ENCODE measurements around the gene SLC1A2.

Gene SLC1A2

DNA sequence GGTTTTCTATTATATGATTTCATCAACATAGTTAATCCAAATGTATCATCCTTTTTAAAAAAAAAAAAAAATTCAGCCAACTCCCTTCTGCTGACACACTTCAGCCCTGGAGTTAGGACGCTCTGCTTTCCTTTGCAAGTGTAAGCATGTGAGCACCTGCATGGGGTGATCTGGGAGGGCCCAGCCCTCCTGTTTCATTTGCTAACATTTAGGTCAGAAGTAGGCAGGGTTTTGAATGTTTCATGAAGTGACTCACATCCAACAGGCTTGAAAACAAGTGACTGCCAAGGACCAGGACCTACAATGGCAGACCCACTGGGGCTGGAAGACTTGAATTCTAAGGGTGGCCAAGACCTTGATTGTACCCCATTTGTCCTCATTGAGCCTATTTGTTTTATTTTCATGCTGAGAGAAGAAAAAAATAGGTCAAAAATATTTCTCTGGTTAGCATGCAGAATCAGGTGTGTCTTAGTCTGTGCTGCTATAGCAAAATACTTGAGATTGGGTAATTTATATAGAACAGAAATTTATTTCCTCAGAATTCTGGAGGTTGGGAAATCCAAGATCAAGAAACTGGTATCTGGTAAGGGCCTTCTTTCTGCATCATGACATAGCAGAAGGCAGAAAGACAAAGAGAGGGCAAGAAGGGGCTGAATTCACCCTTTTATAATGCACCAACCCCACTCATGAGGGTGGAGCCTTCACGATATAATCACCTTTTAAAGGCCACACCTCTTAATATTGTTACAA lies 142.8 kb downstream of the SLC1A2 start:
- DNase-seq (ENCODE audit: low spot score) (peak; percentile 23), FAIRE-seq (no peak)

- no peak for DNase-seq (ENCODE audit: low spot score)
- FAIRE-seq: no peak
These were observed 143.6 kb downstream of the SLC1A2 start for GRCh38 chr11:35275786-35276170.

GRCh38 chr11:35274909-35275785 lies 144.2 kb downstream of the SLC1A2 start:
- peak; percentile 22 for DNase-seq (ENCODE audit: low spot score)
- no peak for FAIRE-seq

DNA sequence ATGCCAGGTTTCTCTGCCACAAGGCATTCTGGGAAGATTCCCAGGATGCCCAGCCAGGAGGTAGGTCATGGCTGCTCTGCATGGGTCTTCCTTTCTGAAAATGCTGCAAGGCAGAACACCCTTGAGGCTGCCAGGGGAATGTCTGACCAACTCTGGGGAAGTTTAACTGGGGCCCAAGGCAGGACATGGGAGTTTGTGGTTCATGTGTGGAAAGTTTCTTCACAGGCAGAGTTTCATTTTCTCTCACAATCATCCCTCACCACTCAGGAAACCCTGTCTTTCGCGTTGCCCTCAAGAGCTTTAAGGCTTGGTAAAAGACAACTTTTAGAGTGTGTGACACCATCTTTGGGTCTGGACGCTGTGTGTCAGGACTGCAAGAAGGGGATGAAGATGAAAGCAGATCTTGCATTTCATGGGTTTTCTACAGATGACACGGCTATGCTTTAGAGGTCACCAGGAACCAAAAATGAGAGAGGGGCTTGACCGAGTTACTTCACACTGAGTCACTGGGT lies 146.9 kb downstream of the SLC1A2 start:
- FAIRE-seq: no peak

DNA sequence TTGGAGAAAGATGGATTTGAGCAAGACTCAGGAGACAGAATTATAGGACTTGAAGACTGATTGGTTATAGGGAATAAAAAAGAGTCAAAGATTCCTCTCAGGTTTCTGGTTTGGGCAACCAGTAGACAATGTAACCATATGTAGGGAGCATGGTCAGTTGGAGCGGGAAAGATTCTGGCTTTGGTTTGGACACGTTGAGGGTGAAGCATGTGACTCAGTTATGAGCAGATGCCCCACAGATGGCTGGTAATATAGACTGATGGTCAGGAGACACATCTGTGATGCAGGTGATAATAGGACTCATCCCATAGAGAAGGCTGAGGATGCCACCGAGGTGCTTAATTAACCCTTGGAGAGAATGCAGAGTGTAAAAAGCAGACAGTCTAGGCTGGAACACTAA lies 148.3 kb downstream of the SLC1A2 start:
- FAIRE-seq: no peak
- DNase-seq (ENCODE audit: low spot score): no peak

More for the DNA sequence above, 146.9 kb downstream of the SLC1A2 start:
- no peak for DNase-seq (ENCODE audit: low spot score)

GRCh38 chr11:35270342-35270741 lies 149.0 kb downstream of the SLC1A2 start:
- no peak for DNase-seq (ENCODE audit: low spot score)

GRCh38 chr11:35267504-35267903 lies 151.9 kb downstream of the SLC1A2 start:
- peak; percentile 95 for DNase-seq (ENCODE audit: low spot score)
- peak; percentile 94 for FAIRE-seq

More at GRCh38 chr11:35270342-35270741, 149.0 kb downstream of the SLC1A2 start:
- FAIRE-seq: no peak

GRCh38 chr11:35265755-35266454 lies 153.5 kb downstream of the SLC1A2 start:
- FAIRE-seq: no peak

GRCh38 chr11:35262735-35263134 lies 156.6 kb downstream of the SLC1A2 start:
- FAIRE-seq: no peak
- DNase-seq (ENCODE audit: low spot score): no peak

More at GRCh38 chr11:35265755-35266454, 153.5 kb downstream of the SLC1A2 start:
- no peak for DNase-seq (ENCODE audit: low spot score)

DNA sequence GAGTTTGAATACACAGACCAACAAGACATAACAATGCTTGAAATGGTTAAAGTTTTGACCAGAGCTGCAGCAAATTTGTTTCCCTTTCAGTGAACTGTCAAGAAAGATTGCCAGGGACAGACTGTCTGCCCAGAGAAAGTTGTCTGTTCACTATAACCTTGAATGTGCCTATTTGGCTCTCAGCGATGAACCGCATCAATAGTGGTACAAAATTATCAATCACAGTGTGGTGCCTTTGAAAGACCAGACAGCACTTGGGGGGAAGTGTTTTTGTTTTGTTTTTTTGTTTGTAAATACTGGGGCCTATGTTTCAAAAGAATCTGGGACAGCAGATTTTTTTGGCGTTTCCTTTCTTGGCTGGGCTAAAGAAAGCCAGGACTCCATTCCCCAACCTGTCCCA lies 157.3 kb downstream of the SLC1A2 start:
- DNase-seq (ENCODE audit: low spot score) (no peak), FAIRE-seq (no peak)

DNA sequence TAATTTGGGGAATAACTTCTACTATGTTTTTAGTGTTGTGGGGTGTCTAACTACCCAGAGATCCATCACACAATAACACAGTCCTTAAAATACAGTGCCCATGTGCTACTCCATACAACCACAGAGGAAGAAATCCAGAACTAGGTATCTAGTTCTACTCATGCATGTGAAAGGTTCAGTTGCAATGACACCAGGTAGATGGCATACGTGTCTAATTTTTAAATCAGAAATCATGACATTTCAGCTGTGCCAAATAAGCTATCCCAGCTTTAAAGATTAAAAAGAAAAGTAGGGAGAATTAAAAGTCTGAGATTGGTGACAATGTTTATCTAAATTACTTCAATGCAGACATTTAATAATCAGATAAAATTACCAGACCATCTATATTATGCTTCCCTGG lies 158.2 kb downstream of the SLC1A2 start:
- no peak for DNase-seq (ENCODE audit: low spot score)
- FAIRE-seq: no peak

DNA sequence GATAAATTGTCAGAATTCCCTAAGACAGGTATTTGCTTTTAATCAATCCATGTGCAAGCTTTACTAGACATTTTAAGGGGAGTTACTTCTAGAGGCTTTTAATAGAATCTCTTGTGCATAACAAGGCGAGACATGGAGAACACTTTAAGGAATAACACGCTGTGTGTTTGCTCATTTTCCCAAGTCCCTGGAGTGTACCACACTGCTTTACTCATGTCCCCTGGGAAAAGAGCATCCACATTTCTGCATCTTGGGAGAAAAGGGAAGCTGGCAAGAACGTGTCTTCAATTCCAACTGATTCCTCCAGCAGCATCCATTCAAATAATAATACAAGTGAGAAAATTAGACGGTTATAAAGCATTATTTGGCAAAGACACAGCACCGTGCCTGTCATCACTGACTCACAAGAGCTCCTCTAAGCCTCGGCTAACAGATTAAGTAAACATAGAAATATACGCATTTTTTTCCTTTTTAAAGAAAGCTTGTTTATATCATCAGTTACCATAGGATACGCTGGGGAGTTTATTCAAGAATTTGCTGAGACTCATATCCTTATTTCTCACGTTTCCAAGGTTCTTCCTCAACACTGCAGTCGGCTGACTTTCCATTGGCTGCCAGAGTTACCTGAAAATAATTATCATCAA lies 158.9 kb downstream of the SLC1A2 start:
- peak; percentile 77 for DNase-seq (ENCODE audit: low spot score)

GRCh38 chr11:35259529-35259928 lies 159.8 kb downstream of the SLC1A2 start:
- no peak for DNase-seq (ENCODE audit: low spot score)
- FAIRE-seq: no peak

More for the DNA sequence above, 158.9 kb downstream of the SLC1A2 start:
- FAIRE-seq: no peak

GRCh38 chr11:35257281-35257680 lies 162.1 kb downstream of the SLC1A2 start:
- DNase-seq (ENCODE audit: low spot score) (no peak), FAIRE-seq (no peak)

DNA sequence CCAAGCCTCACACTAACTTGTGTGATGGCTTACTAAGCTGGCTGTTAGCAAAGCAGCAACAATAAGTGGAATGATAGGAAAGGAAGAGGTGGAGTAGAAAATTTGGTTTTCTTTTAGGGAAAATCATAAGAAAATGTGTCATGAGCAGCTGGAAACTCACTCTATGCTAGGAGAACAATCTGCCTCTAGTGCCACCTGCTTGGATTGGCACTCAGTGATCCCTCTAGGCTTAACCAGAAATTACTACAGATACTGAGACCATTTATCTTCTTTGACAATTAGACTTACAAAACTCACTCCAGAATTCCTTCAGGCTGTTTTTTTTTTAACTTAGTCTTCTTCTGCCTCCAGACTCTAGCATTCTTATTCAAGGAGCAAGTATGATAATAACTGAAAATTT lies 163.1 kb downstream of the SLC1A2 start:
- DNase-seq (ENCODE audit: low spot score) (no peak), FAIRE-seq (no peak)

DNA sequence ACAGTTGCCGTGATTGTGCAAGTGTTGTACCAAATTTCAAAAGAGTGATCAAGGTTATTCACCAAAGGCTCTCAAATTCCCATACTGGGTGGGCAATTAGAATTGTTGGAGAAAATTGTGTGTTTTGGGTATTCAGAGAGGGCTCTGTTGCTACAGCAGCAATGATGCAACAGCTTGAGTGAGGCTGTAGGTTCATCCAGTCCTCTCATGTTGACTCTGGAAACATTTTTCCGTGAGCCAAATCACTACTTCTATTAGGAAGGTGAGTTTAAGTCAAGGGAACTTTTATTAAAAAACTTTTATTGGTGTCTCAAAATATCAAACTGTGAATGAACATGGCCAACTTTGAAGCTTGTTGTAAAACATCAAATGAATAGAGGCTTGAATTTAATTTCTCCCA lies 163.8 kb downstream of the SLC1A2 start:
- DNase-seq (ENCODE audit: low spot score): no peak
- FAIRE-seq: no peak

DNA sequence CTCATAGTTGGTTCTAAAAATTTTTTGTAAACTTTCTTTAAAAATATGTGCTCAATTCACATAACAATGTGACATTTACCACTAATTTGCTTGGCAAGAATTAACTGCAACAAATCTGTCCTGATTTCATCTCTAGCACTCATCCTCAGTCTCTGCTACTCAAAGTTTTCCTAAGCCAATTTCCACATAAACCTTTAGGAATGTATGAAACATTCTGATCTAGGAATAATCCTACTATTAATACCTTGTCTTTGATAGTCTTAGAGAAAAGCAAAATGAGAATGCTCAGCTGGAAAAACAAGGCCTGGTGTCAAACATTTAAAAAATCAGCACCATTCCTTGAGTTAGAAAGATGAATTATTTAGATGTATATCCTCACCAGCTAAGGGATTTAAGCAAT lies 166.1 kb downstream of the SLC1A2 start:
- no peak for FAIRE-seq
- no peak for DNase-seq (ENCODE audit: low spot score)

GRCh38 chr11:35250621-35251020 lies 168.7 kb downstream of the SLC1A2 start:
- DNase-seq (ENCODE audit: low spot score): no peak
- no peak for FAIRE-seq

- no peak for FAIRE-seq
- no peak for DNase-seq (ENCODE audit: low spot score)
These were observed 169.2 kb downstream of the SLC1A2 start for GRCh38 chr11:35250192-35250591.

DNA sequence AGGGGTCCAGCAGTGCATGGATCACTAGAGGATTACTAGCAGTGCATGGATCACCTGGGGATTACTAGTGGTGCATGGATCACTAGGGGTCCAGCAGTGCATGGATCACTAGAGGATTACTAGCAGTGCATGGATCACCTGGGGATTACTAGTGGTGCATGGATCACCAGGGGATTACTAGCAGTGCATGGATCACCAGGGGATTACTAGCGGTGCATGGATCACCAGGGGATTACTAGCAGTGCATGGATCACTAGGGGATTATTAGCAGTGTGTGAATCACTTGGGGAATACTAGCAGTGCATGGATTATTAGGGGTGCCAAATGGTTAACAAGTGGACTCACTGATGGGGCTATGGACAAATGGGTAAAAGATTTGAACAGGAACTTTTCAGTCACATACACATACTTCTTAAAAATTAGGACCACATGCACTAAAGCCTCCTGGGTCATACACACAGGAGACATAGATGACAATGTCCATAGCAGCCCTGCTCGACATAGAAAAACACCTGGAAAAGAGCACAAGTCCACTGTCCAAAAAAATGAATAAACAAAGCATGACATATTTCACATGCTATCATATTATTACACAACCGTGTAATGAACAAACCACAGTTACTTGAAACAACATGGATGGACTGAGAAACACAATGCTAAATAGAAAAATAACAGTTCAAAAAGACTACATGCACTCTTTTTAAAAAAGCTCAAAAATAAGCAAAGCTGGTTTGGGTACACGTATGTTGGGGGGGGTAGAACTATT lies 170.6 kb downstream of the SLC1A2 start:
- FAIRE-seq: no peak
- DNase-seq (ENCODE audit: low spot score): no peak

Measured in RCC 7860 (cell line).